Measurements from ENCODE around the gene MAP3K19.

The MAP3K19 gene

DNA sequence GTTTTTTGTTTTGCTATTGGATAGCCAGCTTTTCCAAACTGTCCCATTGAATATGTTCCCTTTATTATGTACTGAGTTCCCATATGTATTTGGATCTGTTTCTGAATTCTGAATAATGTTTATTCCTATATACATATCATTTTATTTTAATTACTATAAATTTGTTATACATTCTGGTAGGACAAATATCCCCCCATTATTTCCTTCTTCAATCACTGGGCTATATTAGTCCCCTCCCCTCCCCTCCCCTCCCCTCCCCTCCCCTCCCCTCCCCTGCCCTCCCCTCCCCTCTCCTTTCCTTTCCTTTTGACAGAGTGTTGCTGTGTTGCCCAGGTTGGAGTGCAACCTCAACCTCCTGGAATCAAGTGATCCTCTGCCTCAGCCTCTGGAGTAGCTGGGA lies 31.2 kb upstream of the MAP3K19 start:
- Histone ChIP-seq H3K27ac (no peak overlapping the region), H3K9ac (no peak overlapping the region), H3K36me3 (ENCODE audit: insufficient read depth) (no peaks in the 10 kb centered on the region), H3K4me3 (IDR thresholded peaks at IDR 0.05; ENCODE audit: insufficient read depth, low read depth, low read length) (no peak overlapping the region), H4K20me1 (ENCODE audit: insufficient read depth) (no peaks in the 10 kb centered on the region), H3K4me1 (ENCODE audit: low read depth, poor library complexity, severe bottlenecking) (no peaks in the 10 kb centered on the region), H3K27me3 (ENCODE audit: insufficient read depth, low read depth) (no peaks in the 10 kb centered on the region), H3K4me2 (no peak overlapping the region), H2AFZ (ENCODE audit: low read depth) (no peak overlapping the region), H3K79me2 (ENCODE audit: insufficient read depth, low read depth) (no peaks in the 10 kb centered on the region)
- TF ChIP-seq, protein P1, sequence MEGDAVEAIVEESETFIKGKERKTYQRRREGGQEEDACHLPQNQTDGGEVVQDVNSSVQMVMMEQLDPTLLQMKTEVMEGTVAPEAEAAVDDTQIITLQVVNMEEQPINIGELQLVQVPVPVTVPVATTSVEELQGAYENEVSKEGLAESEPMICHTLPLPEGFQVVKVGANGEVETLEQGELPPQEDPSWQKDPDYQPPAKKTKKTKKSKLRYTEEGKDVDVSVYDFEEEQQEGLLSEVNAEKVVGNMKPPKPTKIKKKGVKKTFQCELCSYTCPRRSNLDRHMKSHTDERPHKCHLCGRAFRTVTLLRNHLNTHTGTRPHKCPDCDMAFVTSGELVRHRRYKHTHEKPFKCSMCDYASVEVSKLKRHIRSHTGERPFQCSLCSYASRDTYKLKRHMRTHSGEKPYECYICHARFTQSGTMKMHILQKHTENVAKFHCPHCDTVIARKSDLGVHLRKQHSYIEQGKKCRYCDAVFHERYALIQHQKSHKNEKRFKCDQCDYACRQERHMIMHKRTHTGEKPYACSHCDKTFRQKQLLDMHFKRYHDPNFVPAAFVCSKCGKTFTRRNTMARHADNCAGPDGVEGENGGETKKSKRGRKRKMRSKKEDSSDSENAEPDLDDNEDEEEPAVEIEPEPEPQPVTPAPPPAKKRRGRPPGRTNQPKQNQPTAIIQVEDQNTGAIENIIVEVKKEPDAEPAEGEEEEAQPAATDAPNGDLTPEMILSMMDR (conservative IDR thresholded peaks at IDR 0.05; ENCODE audit: low read depth, low read length) = no peak

DNA sequence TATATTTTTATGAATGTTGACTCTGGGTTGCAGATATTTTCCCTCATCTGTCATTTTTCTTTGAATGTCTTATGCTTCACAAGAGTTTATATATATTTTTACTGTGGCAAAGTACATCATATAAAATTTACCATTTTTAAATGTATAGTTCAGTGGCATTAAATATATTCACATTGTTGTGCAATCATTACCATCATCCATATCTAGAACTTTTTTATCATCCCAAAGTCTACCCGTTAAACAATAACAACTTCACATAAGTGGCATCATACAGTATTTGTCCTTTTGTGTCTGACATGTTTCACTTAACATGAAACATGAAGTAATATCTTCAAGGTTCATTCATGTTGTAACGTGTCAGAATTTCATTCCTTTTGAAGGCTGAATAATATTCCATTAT lies 29.3 kb upstream of the MAP3K19 start:
- TF ChIP-seq, protein P1 (conservative IDR thresholded peaks at IDR 0.05; ENCODE audit: low read depth, low read length) = no peak
- H3K9ac ChIP-seq = no peak overlapping the region
- H3K4me1 ChIP-seq (ENCODE audit: low read depth, poor library complexity, severe bottlenecking) = no peaks in the 10 kb centered on the region
- no peak overlapping the region for H2AFZ ChIP-seq (ENCODE audit: low read depth)
- no peak overlapping the region for H3K4me2 ChIP-seq
- H3K79me2 ChIP-seq (ENCODE audit: insufficient read depth, low read depth) = no peaks in the 10 kb centered on the region
- no peaks in the 10 kb centered on the region for H4K20me1 ChIP-seq (ENCODE audit: insufficient read depth)
- H3K27ac ChIP-seq = no peak overlapping the region
- no peak overlapping the region for H3K4me3 ChIP-seq (IDR thresholded peaks at IDR 0.05; ENCODE audit: insufficient read depth, low read depth, low read length)
- no peaks in the 10 kb centered on the region for H3K27me3 ChIP-seq (ENCODE audit: insufficient read depth, low read depth)
- H3K36me3 ChIP-seq (ENCODE audit: insufficient read depth) = no peaks in the 10 kb centered on the region

GRCh38 chr2:135074216-135074615 lies 27.0 kb upstream of the MAP3K19 start:
- Histone ChIP-seq H4K20me1 (ENCODE audit: insufficient read depth) (no peaks in the 10 kb centered on the region), H3K4me2 (no peak overlapping the region), H3K4me3 (IDR thresholded peaks at IDR 0.05; ENCODE audit: insufficient read depth, low read depth, low read length) (no peak overlapping the region), H3K4me1 (ENCODE audit: low read depth, poor library complexity, severe bottlenecking) (no peaks in the 10 kb centered on the region), H3K9ac (no peak overlapping the region), H2AFZ (ENCODE audit: low read depth) (no peak overlapping the region), H3K36me3 (ENCODE audit: insufficient read depth) (no peaks in the 10 kb centered on the region), H3K27me3 (ENCODE audit: insufficient read depth, low read depth) (no peaks in the 10 kb centered on the region), H3K79me2 (ENCODE audit: insufficient read depth, low read depth) (no peaks in the 10 kb centered on the region), H3K27ac (no peak overlapping the region)
- TF ChIP-seq, protein P1 (conservative IDR thresholded peaks at IDR 0.05; ENCODE audit: low read depth, low read length) = no peak

DNA sequence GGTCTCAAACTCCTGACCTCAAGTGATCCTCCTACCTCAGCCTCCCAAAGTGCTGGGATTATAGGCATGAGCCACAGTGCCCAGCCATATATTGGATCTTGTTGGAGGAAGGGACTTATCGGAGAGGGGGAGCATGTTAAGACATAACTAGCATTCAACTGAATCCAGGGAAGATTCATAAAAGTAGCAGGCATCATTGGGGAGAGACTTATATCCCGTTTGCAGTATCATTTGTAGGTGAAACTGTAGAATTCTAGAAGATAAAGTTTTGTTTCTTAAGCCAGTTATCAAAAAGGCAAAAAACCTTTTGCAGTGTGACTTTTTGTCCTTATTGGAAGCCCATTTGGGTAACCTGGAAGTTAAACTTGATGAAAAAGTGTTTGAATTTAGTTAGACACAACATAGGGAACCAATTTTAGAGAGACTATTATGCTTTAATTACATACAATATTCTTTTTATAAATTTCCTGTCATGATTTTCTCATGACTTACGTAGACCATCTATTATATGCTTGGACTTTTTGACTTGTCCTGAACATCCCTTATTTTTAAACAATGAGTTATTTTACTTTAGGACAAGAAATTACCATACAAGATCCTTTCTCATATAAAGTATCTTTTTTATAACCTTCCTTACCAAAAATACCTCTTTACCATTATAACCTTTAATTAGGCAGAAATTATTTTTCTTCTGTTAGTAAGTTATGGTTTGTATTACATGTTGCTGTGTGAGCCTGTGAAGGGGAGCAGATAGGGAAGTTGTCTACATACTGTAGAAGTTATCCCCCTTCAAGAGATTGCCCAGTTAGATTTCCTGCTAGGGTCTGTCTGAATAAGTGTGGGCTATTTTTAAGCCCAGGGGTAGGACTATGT lies 25.1 kb upstream of the MAP3K19 start:
- Histone ChIP-seq H3K4me2 (no peak overlapping the region), H3K9ac (no peak overlapping the region), H3K27ac (no peak overlapping the region), H3K79me2 (ENCODE audit: insufficient read depth, low read depth) (no peaks in the 10 kb centered on the region), H3K36me3 (ENCODE audit: insufficient read depth) (no peaks in the 10 kb centered on the region), H3K4me1 (ENCODE audit: low read depth, poor library complexity, severe bottlenecking) (no peaks in the 10 kb centered on the region), H3K27me3 (ENCODE audit: insufficient read depth, low read depth) (no peaks in the 10 kb centered on the region), H3K4me3 (IDR thresholded peaks at IDR 0.05; ENCODE audit: insufficient read depth, low read depth, low read length) (no peak overlapping the region), H2AFZ (ENCODE audit: low read depth) (no peak overlapping the region), H4K20me1 (ENCODE audit: insufficient read depth) (no peaks in the 10 kb centered on the region)
- TF ChIP-seq, protein P1 (conservative IDR thresholded peaks at IDR 0.05; ENCODE audit: low read depth, low read length) = no peak
